Liver (tissue), 9 donors: ENCODE results near the gene RBM33. TPM values are rescaled to one million over a fixed set of nuclear protein-coding genes. Genes with fewer than 3 reads are reported as not detected.

Source experiments
- DNase-seq: peaks from one replicate; pipeline ENCODE4 v3.0.0-alpha.2; 2017; ENCODE audit warnings: low spot score
- H3K27ac ChIP-seq, 2 donors: one replicate each; pipeline ENCODE4 v1.7.0; 2013; ENCODE audit warnings: inconsistent platforms in 2 of 2, low read length in 2 of 2, control low read depth in 1 of 2, low read depth in 1 of 2, mild to moderate bottlenecking in 1 of 2
- H3K27me3 ChIP-seq, 4 donors: one replicate each; pipeline versions ENCODE4 v1.6.1 to v1.7.0; 2013; ENCODE audit warnings: low read length in 3 of 4, inconsistent platforms in 1 of 4, mild to moderate bottlenecking in 1 of 4, moderate library complexity in 1 of 4; ENCODE audit not compliant: control insufficient read depth in 4 of 4, insufficient read depth in 4 of 4
- H3K36me3 ChIP-seq, 4 donors: one replicate each; pipeline versions ENCODE4 v1.6.1 to v1.7.0; 2013; ENCODE audit warnings: low read length in 3 of 4, mild to moderate bottlenecking in 3 of 4, low read depth in 1 of 4, moderate library complexity in 1 of 4; ENCODE audit not compliant: control insufficient read depth in 4 of 4, insufficient read depth in 3 of 4
- H3K4me1 ChIP-seq, 4 donors: one replicate each; pipeline versions ENCODE4 v1.6.1 to v1.7.0; 2013; ENCODE audit warnings: low read length in 3 of 4, mild to moderate bottlenecking in 3 of 4, moderate library complexity in 1 of 4; ENCODE audit not compliant: control insufficient read depth in 4 of 4, insufficient read depth in 4 of 4
- H3K4me3 ChIP-seq, 3 donors: one replicate each; pipeline versions ENCODE4 v1.6.1 to v1.7.0; 2013; ENCODE audit warnings: low read length in 3 of 3, control low read depth in 1 of 3, low read depth in 1 of 3, mild to moderate bottlenecking in 1 of 3
- H3K9ac ChIP-seq, 2 donors: one replicate each; pipeline ENCODE4 v1.7.0; 2013; ENCODE audit warnings: low read length in 2 of 2, mild to moderate bottlenecking in 2 of 2, moderate library complexity in 2 of 2, control low read depth in 1 of 2, low read depth in 1 of 2
- H3K9me3 ChIP-seq, 4 donors: one replicate each; pipeline versions ENCODE4 v1.6.1 to v1.7.0; 2013; ENCODE audit warnings: low read length in 3 of 4; ENCODE audit not compliant: control insufficient read depth in 4 of 4
- EGR1 ChIP-seq, 2 donors: IDR thresholded peaks; 2 replicates each; pipeline ENCODE4 v1.6.1; 2016 to 2018; ENCODE audit warnings: antibody characterized with exemption in 2 of 2, low read depth in 2 of 2
- FOXA1 ChIP-seq: IDR thresholded peaks from 2 replicates; pipeline ENCODE4 v1.6.1; 2016; ENCODE audit warnings: antibody characterized with exemption
- FOXA2 ChIP-seq: IDR thresholded peaks from 2 replicates; pipeline ENCODE4 v1.6.1; 2016; ENCODE audit warnings: antibody characterized with exemption
- GABPA ChIP-seq, 2 donors: IDR thresholded peaks in 1 of 2; conservative IDR thresholded peaks in 1 of 2; 2 replicates each; pipeline ENCODE4 v1.6.1; 2016; ENCODE audit warnings: antibody characterized with exemption in 2 of 2, mild to moderate bottlenecking in 1 of 2, moderate library complexity in 1 of 2
- HNF4A ChIP-seq, 2 donors: conservative IDR thresholded peaks; 2 replicates each; pipeline ENCODE4 v1.6.1; 2016; ENCODE audit warnings: antibody characterized with exemption in 2 of 2, mild to moderate bottlenecking in 2 of 2
- HNF4G ChIP-seq: IDR thresholded peaks from 2 replicates; pipeline ENCODE4 v1.6.1; 2016; ENCODE audit warnings: antibody characterized with exemption
- JUND ChIP-seq, 2 donors: IDR thresholded peaks; 2 replicates each; pipeline ENCODE4 v1.6.1; 2016; ENCODE audit warnings: antibody characterized with exemption in 2 of 2
- NR2F2 ChIP-seq: IDR thresholded peaks from 2 replicates; pipeline ENCODE4 v1.6.1; 2016; ENCODE audit warnings: antibody characterized with exemption
- RAD21 ChIP-seq, 2 donors: IDR thresholded peaks; 2 replicates each; pipeline ENCODE4 v1.6.1; 2016; ENCODE audit warnings: antibody characterized with exemption in 2 of 2, mild to moderate bottlenecking in 2 of 2
- RXRA ChIP-seq, 2 donors: IDR thresholded peaks; 2 replicates each; pipeline ENCODE4 v1.6.1; 2017 to 2018; ENCODE audit warnings: antibody characterized with exemption in 2 of 2, mild to moderate bottlenecking in 1 of 2
- SP1 ChIP-seq: IDR thresholded peaks from 2 replicates; pipeline ENCODE4 v1.6.1; 2018; ENCODE audit warnings: antibody characterized with exemption, mild to moderate bottlenecking
- TAF1 ChIP-seq: conservative IDR thresholded peaks from 2 replicates; pipeline ENCODE4 v1.6.1; 2016; ENCODE audit warnings: antibody characterized with exemption, mild to moderate bottlenecking
- YY1 ChIP-seq: IDR thresholded peaks from 2 replicates; pipeline ENCODE4 v1.6.1; 2016; ENCODE audit warnings: antibody characterized with exemption, mild to moderate bottlenecking
- WGBS: extraction: QIAGEN DNeasy Blood & Tissue Kit; methylation state at CpG from one replicate; pipeline ENCODE4 v1.1.7; 2013; 5-methylcytosine and 5-hydroxymethylcytosine counted together
- polyA plus RNA-seq, 2 donors: library from polyadenylated mRNA; stranded (reverse) in 1 of 2; unstranded in 1 of 2; fragments of 200-250 nt in 1 of 2; fragments of >200 nt in 1 of 2; fragmentation: Nextera tagmentation in 1 of 2; extraction: Ambion mirVana in 1 of 2; gene quantifications; one replicate each; pipeline versions ENCODE4 v1.2.1 to v1.2.3, GENCODE V29; 2013 to 2015
- total RNA-seq, 2 donors: library from RNA; depleted of rRNA; stranded (reverse); fragments of >200 nt; gene quantifications; one replicate each; pipeline ENCODE4 v1.2.3, GENCODE V29; 2014
- TF ChIP-seq, protein P1 (sequence below): IDR thresholded peaks from 2 replicates; pipeline ENCODE4 v1.6.1; 2016; ENCODE audit warnings: antibody characterized with exemption
- TF ChIP-seq, protein P2 (sequence below): IDR thresholded peaks from 2 replicates; pipeline ENCODE4 v1.6.1; 2016; ENCODE audit warnings: antibody characterized with exemption
- TF ChIP-seq, protein P3 (sequence below): IDR thresholded peaks from 2 replicates; pipeline ENCODE4 v1.6.1; 2016; ENCODE audit warnings: antibody characterized with exemption
- TF ChIP-seq, protein P4 (sequence below): IDR thresholded peaks from 2 replicates; pipeline ENCODE4 v1.6.1; 2016; ENCODE audit warnings: antibody characterized with exemption, mild to moderate bottlenecking
- TF ChIP-seq, protein P5 (sequence below): fragments of 150-350 bp; IDR thresholded peaks from 2 replicates; pipeline ENCODE4 v1.5.1; 2017; ENCODE audit warnings: improper control_type of control experiment, low read depth, low read length; ENCODE audit not compliant: missing input control
- donor health status: healthy.
- donor health status: healthy.
- donor health status: healthy.
- donor health status: healthy.
- donor health status: healthy.

The RBM33 gene
- total and polyA plus RNA-seq, 4 donors: 7.8 to 48.9 (median 28.2) TPM

DNA sequence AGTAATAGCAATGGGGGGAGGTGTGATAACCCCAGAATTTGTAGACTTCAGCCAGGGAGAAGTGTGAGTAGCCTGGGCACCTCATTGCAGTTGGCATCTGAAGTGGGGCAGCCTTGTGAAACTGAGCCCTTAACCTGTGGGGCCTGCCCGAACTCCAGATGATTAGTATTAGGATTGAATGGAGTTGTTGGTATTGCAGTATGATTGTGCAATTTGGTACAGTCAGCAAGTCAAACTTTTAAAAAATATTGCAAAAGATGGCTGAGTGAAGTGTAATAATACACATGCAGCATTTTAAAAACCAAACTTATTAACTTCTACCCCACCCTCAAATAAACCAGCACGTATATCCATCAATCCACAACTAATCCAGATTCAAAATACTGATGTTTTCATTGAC is 9.3 kb downstream of the RBM33 start:
- WGBS: 27% methylated on average over 2 of the region's 2 CpGs
- H3K9me3 ChIP-seq: peaks cover 0 to 3% (median 0%) of the 10 kb centered on the region in 4 donors
- H3K36me3 ChIP-seq: peaks cover 0 to 4% (median 0%) of the 10 kb centered on the region in 4 donors
- peaks cover 24 to 64% (median 53%) of the 10 kb centered on the region in 4 donors for H3K4me1 ChIP-seq
- H3K27me3 ChIP-seq: no peaks in the 10 kb centered on the region
- H3K9ac ChIP-seq: no peak overlapping the region
- H3K27ac ChIP-seq: peak overlapping the region; percentile 52
- TF ChIP-seq, protein P1, sequence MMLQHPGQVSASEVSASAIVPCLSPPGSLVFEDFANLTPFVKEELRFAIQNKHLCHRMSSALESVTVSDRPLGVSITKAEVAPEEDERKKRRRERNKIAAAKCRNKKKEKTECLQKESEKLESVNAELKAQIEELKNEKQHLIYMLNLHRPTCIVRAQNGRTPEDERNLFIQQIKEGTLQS: no peak
- TF ChIP-seq, protein P2, sequence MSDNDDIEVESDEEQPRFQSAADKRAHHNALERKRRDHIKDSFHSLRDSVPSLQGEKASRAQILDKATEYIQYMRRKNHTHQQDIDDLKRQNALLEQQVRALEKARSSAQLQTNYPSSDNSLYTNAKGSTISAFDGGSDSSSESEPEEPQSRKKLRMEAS: peak; percentile 55
- peak; percentile 63 for TF ChIP-seq YY1
- TF ChIP-seq, protein P3, sequence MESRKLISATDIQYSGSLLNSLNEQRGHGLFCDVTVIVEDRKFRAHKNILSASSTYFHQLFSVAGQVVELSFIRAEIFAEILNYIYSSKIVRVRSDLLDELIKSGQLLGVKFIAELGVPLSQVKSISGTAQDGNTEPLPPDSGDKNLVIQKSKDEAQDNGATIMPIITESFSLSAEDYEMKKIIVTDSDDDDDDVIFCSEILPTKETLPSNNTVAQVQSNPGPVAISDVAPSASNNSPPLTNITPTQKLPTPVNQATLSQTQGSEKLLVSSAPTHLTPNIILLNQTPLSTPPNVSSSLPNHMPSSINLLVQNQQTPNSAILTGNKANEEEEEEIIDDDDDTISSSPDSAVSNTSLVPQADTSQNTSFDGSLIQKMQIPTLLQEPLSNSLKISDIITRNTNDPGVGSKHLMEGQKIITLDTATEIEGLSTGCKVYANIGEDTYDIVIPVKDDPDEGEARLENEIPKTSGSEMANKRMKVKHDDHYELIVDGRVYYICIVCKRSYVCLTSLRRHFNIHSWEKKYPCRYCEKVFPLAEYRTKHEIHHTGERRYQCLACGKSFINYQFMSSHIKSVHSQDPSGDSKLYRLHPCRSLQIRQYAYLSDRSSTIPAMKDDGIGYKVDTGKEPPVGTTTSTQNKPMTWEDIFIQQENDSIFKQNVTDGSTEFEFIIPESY: no peak
- TF ChIP-seq RXRA (IDR thresholded peaks at IDR 0.05): peak; percentile 72 to 79
- TF ChIP-seq, protein P4, sequence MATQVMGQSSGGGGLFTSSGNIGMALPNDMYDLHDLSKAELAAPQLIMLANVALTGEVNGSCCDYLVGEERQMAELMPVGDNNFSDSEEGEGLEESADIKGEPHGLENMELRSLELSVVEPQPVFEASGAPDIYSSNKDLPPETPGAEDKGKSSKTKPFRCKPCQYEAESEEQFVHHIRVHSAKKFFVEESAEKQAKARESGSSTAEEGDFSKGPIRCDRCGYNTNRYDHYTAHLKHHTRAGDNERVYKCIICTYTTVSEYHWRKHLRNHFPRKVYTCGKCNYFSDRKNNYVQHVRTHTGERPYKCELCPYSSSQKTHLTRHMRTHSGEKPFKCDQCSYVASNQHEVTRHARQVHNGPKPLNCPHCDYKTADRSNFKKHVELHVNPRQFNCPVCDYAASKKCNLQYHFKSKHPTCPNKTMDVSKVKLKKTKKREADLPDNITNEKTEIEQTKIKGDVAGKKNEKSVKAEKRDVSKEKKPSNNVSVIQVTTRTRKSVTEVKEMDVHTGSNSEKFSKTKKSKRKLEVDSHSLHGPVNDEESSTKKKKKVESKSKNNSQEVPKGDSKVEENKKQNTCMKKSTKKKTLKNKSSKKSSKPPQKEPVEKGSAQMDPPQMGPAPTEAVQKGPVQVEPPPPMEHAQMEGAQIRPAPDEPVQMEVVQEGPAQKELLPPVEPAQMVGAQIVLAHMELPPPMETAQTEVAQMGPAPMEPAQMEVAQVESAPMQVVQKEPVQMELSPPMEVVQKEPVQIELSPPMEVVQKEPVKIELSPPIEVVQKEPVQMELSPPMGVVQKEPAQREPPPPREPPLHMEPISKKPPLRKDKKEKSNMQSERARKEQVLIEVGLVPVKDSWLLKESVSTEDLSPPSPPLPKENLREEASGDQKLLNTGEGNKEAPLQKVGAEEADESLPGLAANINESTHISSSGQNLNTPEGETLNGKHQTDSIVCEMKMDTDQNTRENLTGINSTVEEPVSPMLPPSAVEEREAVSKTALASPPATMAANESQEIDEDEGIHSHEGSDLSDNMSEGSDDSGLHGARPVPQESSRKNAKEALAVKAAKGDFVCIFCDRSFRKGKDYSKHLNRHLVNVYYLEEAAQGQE: peak; percentile 32
- TF ChIP-seq JUND (IDR thresholded peaks at IDR 0.05): peak in 1 of 2 donors; percentile 68
- TF ChIP-seq RAD21 (IDR thresholded peaks at IDR 0.05): peak; percentile 18 to 33
- TF ChIP-seq FOXA1: no peak
- TF ChIP-seq FOXA2: no peak
- no peak for TF ChIP-seq HNF4G
- TF ChIP-seq, protein P5, sequence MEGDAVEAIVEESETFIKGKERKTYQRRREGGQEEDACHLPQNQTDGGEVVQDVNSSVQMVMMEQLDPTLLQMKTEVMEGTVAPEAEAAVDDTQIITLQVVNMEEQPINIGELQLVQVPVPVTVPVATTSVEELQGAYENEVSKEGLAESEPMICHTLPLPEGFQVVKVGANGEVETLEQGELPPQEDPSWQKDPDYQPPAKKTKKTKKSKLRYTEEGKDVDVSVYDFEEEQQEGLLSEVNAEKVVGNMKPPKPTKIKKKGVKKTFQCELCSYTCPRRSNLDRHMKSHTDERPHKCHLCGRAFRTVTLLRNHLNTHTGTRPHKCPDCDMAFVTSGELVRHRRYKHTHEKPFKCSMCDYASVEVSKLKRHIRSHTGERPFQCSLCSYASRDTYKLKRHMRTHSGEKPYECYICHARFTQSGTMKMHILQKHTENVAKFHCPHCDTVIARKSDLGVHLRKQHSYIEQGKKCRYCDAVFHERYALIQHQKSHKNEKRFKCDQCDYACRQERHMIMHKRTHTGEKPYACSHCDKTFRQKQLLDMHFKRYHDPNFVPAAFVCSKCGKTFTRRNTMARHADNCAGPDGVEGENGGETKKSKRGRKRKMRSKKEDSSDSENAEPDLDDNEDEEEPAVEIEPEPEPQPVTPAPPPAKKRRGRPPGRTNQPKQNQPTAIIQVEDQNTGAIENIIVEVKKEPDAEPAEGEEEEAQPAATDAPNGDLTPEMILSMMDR: no peak
- no peak for TF ChIP-seq TAF1
- peak; percentile 66 to 77 for TF ChIP-seq HNF4A (conservative IDR thresholded peaks at IDR 0.05)
- TF ChIP-seq GABPA (IDR thresholded peaks at IDR 0.05 in 1 of 2, conservative IDR thresholded peaks at IDR 0.05 in 1 of 2): no peak
- TF ChIP-seq EGR1 (IDR thresholded peaks at IDR 0.05; ENCODE audit: low read depth in 2 of 2): no peak
- TF ChIP-seq NR2F2: no peak
- TF ChIP-seq SP1: peak; percentile 21
- H3K4me3 ChIP-seq: no peak overlapping the region
- DNase-seq: no peak
